ENCODE data around the gene ZNF791.
"Not testable (repeated sequence)": the region's sequence is repeated elsewhere in the genome, so short reads cannot be mapped to it uniquely, and the experiment has no call there.

ZNF791 gene

DNA sequence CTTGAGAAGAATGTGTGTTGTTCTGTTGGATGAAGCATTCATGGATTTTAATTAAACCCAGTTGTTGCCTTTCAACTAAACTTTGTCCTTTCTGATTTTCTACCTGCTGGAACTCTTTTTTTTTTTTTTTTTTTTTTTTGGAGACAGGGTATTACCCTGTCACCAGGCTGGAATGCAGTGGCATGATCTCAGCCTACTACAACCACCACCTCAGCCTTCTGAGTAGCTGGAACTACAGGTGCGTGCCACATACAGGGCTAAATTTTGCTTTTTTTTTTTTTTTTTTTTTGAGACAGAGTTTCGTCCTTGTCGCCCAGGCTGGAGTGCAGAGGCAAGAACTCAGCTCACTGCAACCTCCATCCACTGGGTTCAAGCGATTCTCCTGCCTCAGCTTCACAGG lies 6.9 kb downstream of the ZNF791 start:
- Histone ChIP-seq H3K4me3 (replicated peaks; ENCODE audit: insufficient read depth, low read length) (no peak overlapping the region), H3K27ac (replicated peaks) (no peak overlapping the region), H3K27me3 (ENCODE audit: insufficient read depth, poor library complexity, severe bottlenecking) (no peaks in the 10 kb centered on the region)
- TF ChIP-seq GABPA (IDR thresholded peaks at IDR 0.05; ENCODE audit: low read depth) (no peak), SPI1 (IDR thresholded peaks at IDR 0.05; ENCODE audit: borderline replicate concordance, low read depth) (no peak), POLR2AphosphoS5 (IDR thresholded peaks at IDR 0.05; ENCODE audit: low read depth) (no peak)
- TF ChIP-seq, protein P1, sequence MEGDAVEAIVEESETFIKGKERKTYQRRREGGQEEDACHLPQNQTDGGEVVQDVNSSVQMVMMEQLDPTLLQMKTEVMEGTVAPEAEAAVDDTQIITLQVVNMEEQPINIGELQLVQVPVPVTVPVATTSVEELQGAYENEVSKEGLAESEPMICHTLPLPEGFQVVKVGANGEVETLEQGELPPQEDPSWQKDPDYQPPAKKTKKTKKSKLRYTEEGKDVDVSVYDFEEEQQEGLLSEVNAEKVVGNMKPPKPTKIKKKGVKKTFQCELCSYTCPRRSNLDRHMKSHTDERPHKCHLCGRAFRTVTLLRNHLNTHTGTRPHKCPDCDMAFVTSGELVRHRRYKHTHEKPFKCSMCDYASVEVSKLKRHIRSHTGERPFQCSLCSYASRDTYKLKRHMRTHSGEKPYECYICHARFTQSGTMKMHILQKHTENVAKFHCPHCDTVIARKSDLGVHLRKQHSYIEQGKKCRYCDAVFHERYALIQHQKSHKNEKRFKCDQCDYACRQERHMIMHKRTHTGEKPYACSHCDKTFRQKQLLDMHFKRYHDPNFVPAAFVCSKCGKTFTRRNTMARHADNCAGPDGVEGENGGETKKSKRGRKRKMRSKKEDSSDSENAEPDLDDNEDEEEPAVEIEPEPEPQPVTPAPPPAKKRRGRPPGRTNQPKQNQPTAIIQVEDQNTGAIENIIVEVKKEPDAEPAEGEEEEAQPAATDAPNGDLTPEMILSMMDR (IDR thresholded peaks at IDR 0.05; ENCODE audit: insufficient read depth, low read length): no peak
- TF ChIP-seq, protein P2, sequence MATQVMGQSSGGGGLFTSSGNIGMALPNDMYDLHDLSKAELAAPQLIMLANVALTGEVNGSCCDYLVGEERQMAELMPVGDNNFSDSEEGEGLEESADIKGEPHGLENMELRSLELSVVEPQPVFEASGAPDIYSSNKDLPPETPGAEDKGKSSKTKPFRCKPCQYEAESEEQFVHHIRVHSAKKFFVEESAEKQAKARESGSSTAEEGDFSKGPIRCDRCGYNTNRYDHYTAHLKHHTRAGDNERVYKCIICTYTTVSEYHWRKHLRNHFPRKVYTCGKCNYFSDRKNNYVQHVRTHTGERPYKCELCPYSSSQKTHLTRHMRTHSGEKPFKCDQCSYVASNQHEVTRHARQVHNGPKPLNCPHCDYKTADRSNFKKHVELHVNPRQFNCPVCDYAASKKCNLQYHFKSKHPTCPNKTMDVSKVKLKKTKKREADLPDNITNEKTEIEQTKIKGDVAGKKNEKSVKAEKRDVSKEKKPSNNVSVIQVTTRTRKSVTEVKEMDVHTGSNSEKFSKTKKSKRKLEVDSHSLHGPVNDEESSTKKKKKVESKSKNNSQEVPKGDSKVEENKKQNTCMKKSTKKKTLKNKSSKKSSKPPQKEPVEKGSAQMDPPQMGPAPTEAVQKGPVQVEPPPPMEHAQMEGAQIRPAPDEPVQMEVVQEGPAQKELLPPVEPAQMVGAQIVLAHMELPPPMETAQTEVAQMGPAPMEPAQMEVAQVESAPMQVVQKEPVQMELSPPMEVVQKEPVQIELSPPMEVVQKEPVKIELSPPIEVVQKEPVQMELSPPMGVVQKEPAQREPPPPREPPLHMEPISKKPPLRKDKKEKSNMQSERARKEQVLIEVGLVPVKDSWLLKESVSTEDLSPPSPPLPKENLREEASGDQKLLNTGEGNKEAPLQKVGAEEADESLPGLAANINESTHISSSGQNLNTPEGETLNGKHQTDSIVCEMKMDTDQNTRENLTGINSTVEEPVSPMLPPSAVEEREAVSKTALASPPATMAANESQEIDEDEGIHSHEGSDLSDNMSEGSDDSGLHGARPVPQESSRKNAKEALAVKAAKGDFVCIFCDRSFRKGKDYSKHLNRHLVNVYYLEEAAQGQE (IDR thresholded peaks at IDR 0.05; ENCODE audit: insufficient replicate concordance, low read depth): no peak
- no peak for DNase-seq (ENCODE audit: low read depth in 1 of 2, low spot score in 1 of 2)

DNA sequence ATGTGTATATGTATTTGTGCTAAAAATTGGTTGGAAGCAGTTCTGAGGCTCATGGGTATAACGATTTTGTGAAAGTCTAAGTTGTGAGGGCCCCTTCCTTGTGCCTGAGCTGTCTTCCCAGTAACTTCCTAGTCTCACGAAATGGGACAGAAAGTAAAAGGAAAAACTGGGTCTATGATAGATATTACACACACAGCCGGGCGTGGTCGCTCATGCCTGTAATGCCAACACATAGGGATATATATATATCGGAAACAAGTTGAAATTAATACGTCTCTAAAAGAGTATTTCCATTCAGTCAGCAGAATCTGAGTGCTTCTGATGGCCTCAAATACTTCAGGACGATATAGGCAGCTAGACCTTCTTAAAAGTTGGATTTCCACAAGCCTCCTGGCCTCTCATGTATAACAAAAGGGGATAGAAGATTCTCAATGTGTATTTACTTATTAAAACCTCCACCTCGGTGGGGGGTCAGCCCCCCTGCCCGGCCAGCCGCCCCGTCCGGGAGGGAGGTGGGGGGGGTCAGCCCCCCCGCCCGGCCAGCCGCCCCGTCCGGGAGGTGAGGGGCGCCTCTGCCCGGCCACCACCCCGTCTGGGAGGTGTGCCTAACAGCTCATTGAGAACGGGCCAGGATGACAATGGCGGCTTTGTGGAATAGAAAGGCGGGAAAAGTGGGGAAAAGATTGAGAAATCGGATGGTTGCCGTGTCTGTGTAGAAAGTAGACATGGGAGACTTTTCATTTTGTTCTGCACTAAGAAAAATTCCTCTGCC lies 10.7 kb downstream of the ZNF791 start:
- not testable (repeated sequence) for H3K27me3 ChIP-seq (ENCODE audit: insufficient read depth, poor library complexity, severe bottlenecking); DNase-seq (ENCODE audit: low read depth in 1 of 2, low spot score in 1 of 2); H3K4me3 ChIP-seq (replicated peaks; ENCODE audit: insufficient read depth, low read length); H3K27ac ChIP-seq (replicated peaks)

DNA sequence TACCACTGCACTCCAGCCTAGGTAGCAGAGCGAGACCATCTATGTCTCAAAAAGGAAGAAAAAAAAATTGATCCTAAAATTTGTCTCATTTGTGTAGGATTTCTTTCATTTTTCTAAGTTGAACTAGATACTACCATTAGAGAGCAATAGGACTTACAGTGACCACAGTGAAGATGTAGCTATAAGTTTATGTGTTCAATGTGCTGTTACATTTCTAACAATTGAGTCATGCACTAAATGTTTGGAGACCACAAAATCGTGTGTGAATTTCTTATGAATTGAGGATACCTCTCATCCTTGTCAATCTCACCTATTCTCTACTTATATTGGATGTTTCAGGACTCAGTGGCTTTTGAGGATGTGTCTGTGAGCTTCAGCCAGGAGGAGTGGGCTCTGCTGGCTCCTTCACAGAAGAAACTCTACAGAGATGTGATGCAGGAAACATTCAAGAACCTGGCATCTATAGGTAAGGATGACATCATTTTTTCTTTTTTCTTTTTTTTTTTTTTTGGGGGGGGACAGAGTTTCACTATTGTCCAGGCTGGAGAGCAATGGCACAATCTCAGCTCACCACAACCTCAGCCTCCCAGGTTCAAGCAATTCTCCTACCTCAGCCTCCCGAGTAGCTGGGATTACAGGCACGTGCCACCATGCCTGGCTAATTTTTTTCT lies 12.8 kb downstream of the ZNF791 start:
- no peak for DNase-seq (ENCODE audit: low read depth in 1 of 2, low spot score in 1 of 2)
- Histone ChIP-seq H3K27me3 (ENCODE audit: insufficient read depth, poor library complexity, severe bottlenecking) (no peaks in the 10 kb centered on the region), H3K27ac (replicated peaks) (no peak overlapping the region), H3K4me3 (replicated peaks; ENCODE audit: insufficient read depth, low read length) (no peak overlapping the region)
- no peak for TF ChIP-seq SPI1 (IDR thresholded peaks at IDR 0.05; ENCODE audit: borderline replicate concordance, low read depth)
- no peak for TF ChIP-seq POLR2AphosphoS5 (IDR thresholded peaks at IDR 0.05; ENCODE audit: low read depth)
- TF ChIP-seq, protein P1 (IDR thresholded peaks at IDR 0.05; ENCODE audit: insufficient read depth, low read length): no peak
- TF ChIP-seq, protein P2 (IDR thresholded peaks at IDR 0.05; ENCODE audit: insufficient replicate concordance, low read depth): no peak
- TF ChIP-seq GABPA (IDR thresholded peaks at IDR 0.05; ENCODE audit: low read depth): no peak

DNA sequence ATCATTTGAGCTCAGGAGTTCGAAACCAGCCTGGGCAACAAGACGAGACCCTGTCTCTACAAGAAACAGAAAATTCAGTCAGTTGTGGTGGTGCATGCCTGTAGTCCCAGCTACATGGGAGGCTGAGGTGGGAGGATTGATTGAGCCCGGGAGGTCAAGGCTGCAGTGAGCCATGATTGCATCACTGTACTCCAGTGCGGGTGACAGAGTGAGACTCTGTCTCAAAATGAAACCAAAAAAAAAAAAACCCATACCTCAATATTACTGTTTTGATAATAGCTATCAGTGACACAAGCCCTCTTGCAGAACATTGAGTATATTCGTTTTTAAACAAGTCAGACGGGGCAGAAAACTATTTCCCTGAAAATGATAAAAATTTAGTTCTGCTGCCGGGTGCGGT lies 16.2 kb downstream of the ZNF791 start:
- no peak for DNase-seq (ENCODE audit: low read depth in 1 of 2, low spot score in 1 of 2)
- no peaks in the 10 kb centered on the region for H3K27me3 ChIP-seq (ENCODE audit: insufficient read depth, poor library complexity, severe bottlenecking)
- H3K27ac ChIP-seq (replicated peaks): no peak overlapping the region
- TF ChIP-seq, protein P2 (IDR thresholded peaks at IDR 0.05; ENCODE audit: insufficient replicate concordance, low read depth): no peak
- TF ChIP-seq, protein P1 (IDR thresholded peaks at IDR 0.05; ENCODE audit: insufficient read depth, low read length): no peak
- TF ChIP-seq SPI1 (IDR thresholded peaks at IDR 0.05; ENCODE audit: borderline replicate concordance, low read depth): no peak
- TF ChIP-seq POLR2AphosphoS5 (IDR thresholded peaks at IDR 0.05; ENCODE audit: low read depth): no peak
- TF ChIP-seq GABPA (IDR thresholded peaks at IDR 0.05; ENCODE audit: low read depth): no peak
- no peak overlapping the region for H3K4me3 ChIP-seq (replicated peaks; ENCODE audit: insufficient read depth, low read length)

Data from HL-60 (cell line).